Left cardiac atrium (tissue), 4 donors: ENCODE measurements around the gene IMMP2L. TPM values are rescaled to one million over a fixed set of nuclear protein-coding genes. Genes with fewer than 3 reads are reported as not detected.
A peak's percentile ranks its signal among the peaks of the same experiment; 100 is the strongest.

Experiments
- ATAC-seq, 2 donors: fragments of 200-7000 bp; cut with Tn5 transposase; one replicate each; pipeline ENCODE4 v1.9.1; 2020; ENCODE audit warnings: mild to moderate bottlenecking in 2 of 2, moderate library complexity in 2 of 2
- DNase-seq: peaks from one replicate; pipeline ENCODE4 v3.0.0-alpha.2; 2020
- intact Hi-C, 2 donors: fragments of 100-400 bp; cut with DNase I; formaldehyde crosslinking; loops; one replicate each; pipeline versions ENCODE4 v1.14.1 to v1.15.1; 2022 to 2023
- total RNA-seq, 2 donors: library from RNA; stranded (reverse); fragmentation: NEBNext Ultra II Directional; extraction: Animal tissue kit (Norgen Biotek cat#: 25700); gene quantifications; one replicate each; pipeline ENCODE4 v1.2.1, GENCODE V29; 2021
- donor health status: DM: no; HTN: yes; CAD: no.
- donor health status: DM: no; HTN: yes; CAD: no; lungs with severe emphysema.
- donor health status: DM: yes; HTN: yes; CAD: no.
- donor health status: Dilated cardiomyopathy.

The IMMP2L gene
- total RNA-seq, 2 donors from 2014 or later: 9.9 to 11.6 TPM

GRCh38 chr7:111410899-111411298 is 151.4 kb downstream of the IMMP2L start:
- intact Hi-C loops: no loop called here
- DNase-seq (no peak), ATAC-seq (no peak)

GRCh38 chr7:111409714-111410422 is 152.4 kb downstream of the IMMP2L start:
- ATAC-seq: peak in 1 of 2 donors; percentile 27
- intact Hi-C loops: no loop called here
- no peak for DNase-seq

- DNase-seq (no peak), ATAC-seq (no peak)
- intact Hi-C loops: no loop called here
These were observed 153.6 kb downstream of the IMMP2L start for GRCh38 chr7:111408724-111409123.

GRCh38 chr7:111407258-111407657 is 155.0 kb downstream of the IMMP2L start:
- DNase-seq (no peak), ATAC-seq (no peak)
- intact Hi-C loops: no loop called here

GRCh38 chr7:111405621-111406020 is 156.7 kb downstream of the IMMP2L start:
- ATAC-seq (no peak), DNase-seq (no peak)
- intact Hi-C loops: no loop called here

- ATAC-seq (no peak), DNase-seq (no peak)
- intact Hi-C loops: no loop called here
These were observed 160.8 kb downstream of the IMMP2L start for GRCh38 chr7:111401516-111401915.

GRCh38 chr7:111400088-111400487 is 162.2 kb downstream of the IMMP2L start:
- intact Hi-C loops: no loop called here
- no peak for ATAC-seq

GRCh38 chr7:111394891-111395290 is 167.4 kb downstream of the IMMP2L start:
- DNase-seq: no peak
- ATAC-seq: no peak
- intact Hi-C loops: no loop called here

More at GRCh38 chr7:111400088-111400487, 162.2 kb downstream of the IMMP2L start:
- DNase-seq: no peak

- peak; percentile 28 for DNase-seq
- intact Hi-C loops: no loop called here
- ATAC-seq: peak; percentile 38 to 47
These were observed 169.1 kb downstream of the IMMP2L start for GRCh38 chr7:111393011-111393754.

GRCh38 chr7:111392294-111392693 is 170.0 kb downstream of the IMMP2L start:
- intact Hi-C loops: no loop called here
- DNase-seq: no peak
- no peak for ATAC-seq

- ATAC-seq (no peak), DNase-seq (no peak)
- intact Hi-C loops: no loop called here
These were observed 172.3 kb downstream of the IMMP2L start for GRCh38 chr7:111390000-111390399.

GRCh38 chr7:111388912-111389311 is 173.4 kb downstream of the IMMP2L start:
- intact Hi-C loops: no loop called here
- DNase-seq (no peak), ATAC-seq (no peak)

- no peak for DNase-seq
- intact Hi-C loops: no loop called here
- ATAC-seq: no peak
These were observed 174.3 kb downstream of the IMMP2L start for GRCh38 chr7:111388016-111388415.

GRCh38 chr7:111384065-111384891 is 178.0 kb downstream of the IMMP2L start:
- intact Hi-C loops: no loop called here
- ATAC-seq: peak in 1 of 2 donors; percentile 49
- DNase-seq: no peak

GRCh38 chr7:111383133-111383532 is 179.2 kb downstream of the IMMP2L start:
- no peak for ATAC-seq
- no peak for DNase-seq
- intact Hi-C loops: no loop called here

- ATAC-seq (no peak), DNase-seq (no peak)
- intact Hi-C loops: no loop called here
These were observed 180.7 kb downstream of the IMMP2L start for GRCh38 chr7:111381590-111381989.

GRCh38 chr7:111380945-111381344 is 181.3 kb downstream of the IMMP2L start:
- intact Hi-C loops: no loop called here
- no peak for ATAC-seq
- DNase-seq: no peak

GRCh38 chr7:111374027-111374426 is 188.3 kb downstream of the IMMP2L start:
- intact Hi-C loops: no loop called here
- ATAC-seq (no peak), DNase-seq (no peak)

- intact Hi-C loops: no loop called here
- ATAC-seq: no peak
These were observed 190.9 kb downstream of the IMMP2L start for GRCh38 chr7:111371437-111371836.

GRCh38 chr7:111370002-111370401 is 192.3 kb downstream of the IMMP2L start:
- intact Hi-C loops: no loop called here
- ATAC-seq (no peak), DNase-seq (no peak)

More at GRCh38 chr7:111371437-111371836, 190.9 kb downstream of the IMMP2L start:
- DNase-seq: no peak
